IMR-90 (cell line): Measurements from ENCODE around the gene TNPO2. TPM values are rescaled to one million over a fixed set of nuclear protein-coding genes. Genes with fewer than 3 reads are reported as not detected.
A peak's percentile ranks its signal among the peaks of the same experiment; 100 is the strongest.

Source experiments
- ATAC-seq: fragments of 200-7000 bp; cut with Tn5 transposase; 2 replicates; pipeline ENCODE4 v1.9.1; 2020; ENCODE audit warnings: low read depth, mild to moderate bottlenecking, moderate library complexity
- BruUV-seq: library from RNA; stranded (reverse); fragments of 400-500 nt; replicated peaks from 2 replicates; lab custom pipeline; 2021; lab: Mats Ljungman, UMichigan
- CTCF ChIA-PET: fragments of 300-600 bp; formaldehyde crosslinking; extraction: SDS; loops from one replicate; lab custom pipeline; 2021; ENCODE audit warnings: antibody characterized with exemption; lab: Yijun Ruan, JAX
- POLR2A ChIA-PET: fragments of 300-600 bp; sonication (Branson Sonifier 250); formaldehyde crosslinking; loops from one replicate; lab custom pipeline; 2022; ENCODE audit warnings: antibody characterized with exemption; ENCODE audit not compliant: unreplicated experiment; lab: Charles Lee
- DNase-seq: peaks from one replicate; pipeline ENCODE4 v3.0.0; 2013
- H2AFZ ChIP-seq: replicated peaks from 2 replicates; pipeline ENCODE3; 2013; ENCODE audit warnings: low read length, mild to moderate bottlenecking; ENCODE audit not compliant: poor library complexity
- H2AK5ac ChIP-seq: 2 replicates; pipeline ENCODE4 v1.6.1; 2013; ENCODE audit warnings: low read depth, low read length, inconsistent platforms
- H2AK9ac ChIP-seq: replicated peaks from 2 replicates; pipeline ENCODE3; 2013; ENCODE audit warnings: mild to moderate bottlenecking, low read depth, low read length, moderate library complexity; ENCODE audit not compliant: poor library complexity
- H2BK120ac ChIP-seq: 2 replicates; pipeline ENCODE4 v1.6.1; 2013; ENCODE audit warnings: low read depth, low read length, inconsistent platforms
- H2BK15ac ChIP-seq: 3 replicates; pipeline ENCODE4 v1.6.1; 2013; ENCODE audit warnings: low read depth, low read length, inconsistent platforms
- H2BK20ac ChIP-seq: 2 replicates; pipeline ENCODE4 v1.6.1; 2013; ENCODE audit warnings: low read depth, mild to moderate bottlenecking, inconsistent platforms, low read length, moderate library complexity
- H2BK5ac ChIP-seq: 2 replicates; pipeline ENCODE4 v1.6.1; 2013; ENCODE audit warnings: mild to moderate bottlenecking, low read depth, low read length, inconsistent platforms; ENCODE audit not compliant: poor library complexity, severe bottlenecking
- H3K14ac ChIP-seq: replicated peaks from 2 replicates; pipeline ENCODE4 v1.6.1; 2013; ENCODE audit warnings: low read depth, low read length, inconsistent platforms
- H3K18ac ChIP-seq: 2 replicates; pipeline ENCODE4 v1.6.1; 2013; ENCODE audit warnings: low read depth, low read length, control low read depth
- H3K23ac ChIP-seq: 2 replicates; pipeline ENCODE4 v1.6.1; 2013; ENCODE audit warnings: low read depth, low read length, inconsistent platforms
- H3K27ac ChIP-seq: 2 replicates; pipeline ENCODE4 v1.5.1; 2013; ENCODE audit warnings: mild to moderate bottlenecking, control low read depth, low read length; ENCODE audit not compliant: insufficient read depth
- H3K27me3 ChIP-seq: 2 replicates; pipeline ENCODE4 v1.6.1; 2013; ENCODE audit warnings: low read length; ENCODE audit not compliant: control insufficient read depth, insufficient read depth
- H3K36me3 ChIP-seq: 2 replicates; pipeline ENCODE4 v1.6.1; 2013; ENCODE audit warnings: low read length, mixed read lengths; ENCODE audit not compliant: control insufficient read depth, insufficient read depth
- H3K4ac ChIP-seq: 2 replicates; pipeline ENCODE4 v1.6.1; 2013; ENCODE audit warnings: low read depth, low read length, inconsistent platforms
- H3K4me1 ChIP-seq: 2 replicates; pipeline ENCODE4 v1.6.1; 2013; ENCODE audit warnings: low read length, mixed read lengths; ENCODE audit not compliant: control insufficient read depth, insufficient read depth
- H3K4me2 ChIP-seq: 2 replicates; pipeline ENCODE4 v1.6.1; 2013; ENCODE audit warnings: low read depth, mild to moderate bottlenecking, control low read depth, low read length, moderate library complexity
- H3K4me3 ChIP-seq: 2 replicates; pipeline ENCODE4 v1.5.1; 2013; ENCODE audit warnings: low read depth, mild to moderate bottlenecking, control low read depth, low read length, moderate library complexity; ENCODE audit not compliant: insufficient read depth
- H3K56ac ChIP-seq: 2 replicates; pipeline ENCODE4 v1.6.1; 2013; ENCODE audit warnings: low read length, inconsistent platforms; ENCODE audit not compliant: insufficient read depth; ENCODE audit errors: extremely low read depth
- H3K79me1 ChIP-seq, 2 experiments: 2 replicates each; pipeline ENCODE4 v1.6.1; 2013; ENCODE audit warnings: low read length in 2 of 2, inconsistent platforms in 1 of 2, low read depth in 1 of 2
- H3K9ac ChIP-seq: 2 replicates; pipeline ENCODE4 v1.6.1; 2013; ENCODE audit warnings: low read depth, low read length, control low read depth
- H3K9me1 ChIP-seq: 2 replicates; pipeline ENCODE4 v1.6.1; 2013; ENCODE audit warnings: low read length, inconsistent platforms; ENCODE audit not compliant: insufficient read depth
- H3K9me3 ChIP-seq: 2 replicates; pipeline ENCODE4 v1.6.1; 2013; ENCODE audit warnings: low read length; ENCODE audit not compliant: control insufficient read depth, insufficient read depth
- H4K20me1 ChIP-seq: 2 replicates; pipeline ENCODE4 v1.6.1; 2013; ENCODE audit warnings: low read length, inconsistent platforms; ENCODE audit not compliant: insufficient read depth
- H4K5ac ChIP-seq: 2 replicates; pipeline ENCODE4 v1.6.1; 2013; ENCODE audit warnings: mild to moderate bottlenecking, low read depth, low read length, control low read depth
- H4K8ac ChIP-seq, 2 experiments: 2 replicates each; pipeline ENCODE4 v1.6.1; 2013; ENCODE audit warnings: low read depth in 2 of 2, low read length in 2 of 2, control low read depth in 1 of 2, inconsistent platforms in 1 of 2
- H4K91ac ChIP-seq: 2 replicates; pipeline ENCODE4 v1.6.1; 2013; ENCODE audit warnings: low read depth, low read length, inconsistent platforms; ENCODE audit not compliant: insufficient read depth
- BHLHE40 ChIP-seq: fragments of 150-350 bp; IDR thresholded peaks from 2 replicates; pipeline ENCODE4 v1.6.1; 2016; ENCODE audit warnings: mild to moderate bottlenecking, low read depth, low read length
- CEBPB ChIP-seq: IDR thresholded peaks from 2 replicates; pipeline ENCODE4 v1.6.1; 2012; ENCODE audit warnings: low read depth, low read length, improper control_type of control experiment
- CTCF ChIP-seq: conservative IDR thresholded peaks from 2 replicates; pipeline ENCODE4 v1.5.1; 2012; ENCODE audit warnings: mild to moderate bottlenecking, low read depth, low read length, improper control_type of control experiment
- FOS ChIP-seq: fragments of 150-350 bp; IDR thresholded peaks from 2 replicates; pipeline ENCODE4 v1.6.1; 2016; ENCODE audit warnings: low read depth, low read length
- MAFK ChIP-seq: IDR thresholded peaks from 2 replicates; pipeline ENCODE4 v1.6.1; 2012; ENCODE audit warnings: low read depth, low read length, improper control_type of control experiment
- MAZ ChIP-seq: IDR thresholded peaks from 2 replicates; pipeline ENCODE4 v1.6.1; 2012; ENCODE audit warnings: low read depth, mild to moderate bottlenecking, low read length, improper control_type of control experiment, moderate library complexity, borderline replicate concordance
- MXI1 ChIP-seq: IDR thresholded peaks from 2 replicates; pipeline ENCODE4 v1.6.1; 2012; ENCODE audit warnings: low read depth, mild to moderate bottlenecking, low read length, moderate library complexity, borderline replicate concordance
- NFE2L2 ChIP-seq: fragments of 150-350 bp; IDR thresholded peaks from 2 replicates; pipeline ENCODE4 v1.6.1; 2016; ENCODE audit warnings: low read depth, mild to moderate bottlenecking, low read length
- POLR2A ChIP-seq: IDR thresholded peaks from 2 replicates; pipeline ENCODE4 v1.6.1; 2012; ENCODE audit warnings: mild to moderate bottlenecking, low read depth, low read length
- RAD21 ChIP-seq: IDR thresholded peaks from 2 replicates; pipeline ENCODE4 v1.6.1; 2012; ENCODE audit warnings: low read length, improper control_type of control experiment
- RCOR1 ChIP-seq: IDR thresholded peaks from 2 replicates; pipeline ENCODE4 v1.6.1; 2012; ENCODE audit warnings: mild to moderate bottlenecking, low read length, improper control_type of control experiment; ENCODE audit not compliant: insufficient replicate concordance
- RFX5 ChIP-seq: IDR thresholded peaks from 2 replicates; pipeline ENCODE4 v1.8.0; 2012; ENCODE audit warnings: low read depth, mild to moderate bottlenecking, low read length, moderate library complexity
- SMC3 ChIP-seq: fragments of 150-350 bp; IDR thresholded peaks from 2 replicates; pipeline ENCODE4 v1.6.1; 2016; ENCODE audit warnings: low read depth, mild to moderate bottlenecking, antibody characterized with exemption, low read length, moderate library complexity
- USF2 ChIP-seq: fragments of 150-350 bp; IDR thresholded peaks from 2 replicates; pipeline ENCODE4 v1.6.1; 2017; ENCODE audit warnings: mild to moderate bottlenecking, antibody characterized with exemption, low read length, low read depth
- WGBS, 2 experiments: methylation state at CpG; one replicate each; pipeline versions ENCODE4 v1.1.5 to v1.1.7; 2013; ENCODE audit warnings: missing lambda C conversion rate in 2 of 2; ENCODE audit not compliant: insufficient read length in 1 of 2; ENCODE audit errors: extremely low coverage in 2 of 2; 5-methylcytosine and 5-hydroxymethylcytosine counted together
- dilution Hi-C: fragments of 300-500 bp; cut with HindIII; formaldehyde crosslinking; loops from one replicate; pipeline ENCODE4 v1.14.3; 2018; ENCODE audit warnings: low sequenced_read_pairs; ENCODE audit not compliant: unreplicated experiment
- in situ Hi-C: fragments of 300-500 bp; cut with MboI; formaldehyde crosslinking; loops from 3 replicates; pipeline ENCODE4 v1.14.3; 2019; ENCODE audit warnings: low sequenced_read_pairs, inconsistent platforms, mixed read lengths
- intact Hi-C: fragments of 100-400 bp; cut with micrococcal nuclease; formaldehyde crosslinking; loops from 2 replicates; pipeline ENCODE4 v1.10.0; 2022
- polyA plus RNA-seq, 3 experiments: library from polyadenylated mRNA; depleted of rRNA; stranded (reverse); fragments of >200 nt; gene quantifications; 2 replicates each; pipeline ENCODE4 v1.2.3, GENCODE V29; 2012; ENCODE audit warnings: low replicate concordance in 1 of 3
- total RNA-seq: library from RNA; depleted of rRNA; stranded (reverse); fragments of >200 nt; gene quantifications from 2 replicates; pipeline ENCODE4 v1.2.3, GENCODE V29; 2012
- TF ChIP-seq, protein P1 (sequence below): fragments of 150-350 bp; IDR thresholded peaks from 2 replicates; pipeline ENCODE4 v1.6.1; 2016; ENCODE audit warnings: low read depth, mild to moderate bottlenecking, low read length, moderate library complexity, borderline replicate concordance

Gene TNPO2
- total and polyA plus RNA-seq, 2 of the 4 experiments (the other 2 are of a cell fraction), result 36.0 to 77.2 TPM

DNA sequence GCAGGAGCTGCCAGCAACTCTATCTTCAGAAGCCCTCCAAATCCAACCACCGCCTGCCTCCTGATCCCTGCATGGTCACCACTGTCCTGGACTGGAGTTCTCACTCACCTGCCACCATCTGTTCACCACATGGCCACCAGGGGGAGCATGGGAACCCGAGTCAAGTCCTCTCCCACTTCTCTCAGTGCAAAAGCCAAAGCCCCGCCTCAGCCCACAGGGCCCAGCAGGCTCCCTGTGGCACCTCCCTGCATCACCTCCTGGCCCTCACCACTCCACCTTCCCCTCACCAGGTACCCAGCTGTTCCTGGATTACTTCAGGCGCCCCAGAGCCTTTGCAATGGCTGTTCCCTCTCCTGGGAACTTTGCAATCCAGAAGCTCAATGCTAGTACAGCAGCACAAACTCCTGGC is 47.3 kb downstream of the TNPO2 start:
- no peak overlapping the region for H3K4me3 ChIP-seq
- POLR2A ChIA-PET, result no interaction called here
- H4K5ac ChIP-seq, result no peak overlapping the region
- H4K20me1 ChIP-seq, result peaks cover 15% of the 10 kb centered on the region
- no TSS peak for BruUV-seq
- DNase-seq, result peak; percentile 66
- H3K9ac ChIP-seq, result no peak overlapping the region
- H3K9me3 ChIP-seq, result no peaks in the 10 kb centered on the region
- TF ChIP-seq NFE2L2, result no peak
- peak; percentile 69 for TF ChIP-seq SMC3
- TF ChIP-seq BHLHE40, result no peak
- no peak for TF ChIP-seq RCOR1
- no peak for TF ChIP-seq FOS
- TF ChIP-seq POLR2A, result no peak
- TF ChIP-seq MAFK, result no peak
- TF ChIP-seq, protein P1, sequence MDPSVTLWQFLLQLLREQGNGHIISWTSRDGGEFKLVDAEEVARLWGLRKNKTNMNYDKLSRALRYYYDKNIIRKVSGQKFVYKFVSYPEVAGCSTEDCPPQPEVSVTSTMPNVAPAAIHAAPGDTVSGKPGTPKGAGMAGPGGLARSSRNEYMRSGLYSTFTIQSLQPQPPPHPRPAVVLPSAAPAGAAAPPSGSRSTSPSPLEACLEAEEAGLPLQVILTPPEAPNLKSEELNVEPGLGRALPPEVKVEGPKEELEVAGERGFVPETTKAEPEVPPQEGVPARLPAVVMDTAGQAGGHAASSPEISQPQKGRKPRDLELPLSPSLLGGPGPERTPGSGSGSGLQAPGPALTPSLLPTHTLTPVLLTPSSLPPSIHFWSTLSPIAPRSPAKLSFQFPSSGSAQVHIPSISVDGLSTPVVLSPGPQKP, result no peak
- TF ChIP-seq CEBPB, result no peak
- TF ChIP-seq MAZ, result no peak
- no peak for TF ChIP-seq MXI1
- TF ChIP-seq USF2, result no peak
- TF ChIP-seq CTCF, result peak; percentile 75
- TF ChIP-seq RFX5, result no peak
- TF ChIP-seq RAD21, result peak; percentile 50
- H3K4ac ChIP-seq, result no peak overlapping the region
- peaks cover 13 to 47% of the 10 kb centered on the region in 2 experiments for H3K79me1 ChIP-seq
- CTCF ChIA-PET, result interaction anchor here (0.7 kb wide), 1 partner anchor 10 kb away, joined by 3 read pairs; the partner anchor contains the start of genes MAN2B1 and WDR83
- no peak overlapping the region for H2BK5ac ChIP-seq
- 20% methylated on average over 2 of the region's 4 CpGs; no CpG with 5 or more reads in 1 of the 2 experiments for WGBS, 2 experiments
- no peak overlapping the region for H2AK9ac ChIP-seq
- H2AFZ ChIP-seq, result peak overlapping the region; percentile 56
- no peak overlapping the region for H3K4me2 ChIP-seq
- H3K14ac ChIP-seq, result no peak overlapping the region
- H4K8ac ChIP-seq, result no peak overlapping the region
- no peak overlapping the region for H3K18ac ChIP-seq
- H3K23ac ChIP-seq, result no peak overlapping the region
- no peak overlapping the region for H2BK20ac ChIP-seq
- dilution Hi-C loops (no loop called here), intact Hi-C loops (loop anchor here (1.0 kb wide), 2 partner anchors 120 to 171 kb away; no protein-coding TSS in a partner anchor), in situ Hi-C loops (no loop called here)
- peaks cover 53% of the 10 kb centered on the region for H3K36me3 ChIP-seq
- no peak overlapping the region for H3K56ac ChIP-seq
- no peak overlapping the region for H2BK15ac ChIP-seq
- H3K27ac ChIP-seq, result no peak overlapping the region
- H3K9me1 ChIP-seq, result peaks cover 7% of the 10 kb centered on the region; the same call in 1 of the 2 replicates
- peak; percentile 69 for ATAC-seq
- no peaks in the 10 kb centered on the region for H3K4me1 ChIP-seq
- no peak overlapping the region for H4K91ac ChIP-seq
- no peak overlapping the region for H2BK120ac ChIP-seq
- H2AK5ac ChIP-seq, result no peak overlapping the region
- H3K27me3 ChIP-seq, result no peaks in the 10 kb centered on the region
